Nephron (organoid): ENCODE measurements around the gene NUCB1.

Experiments used
- H3K27ac Mint-ChIP-seq, 3 experiments: 2 replicates each; pipeline ENCODE4 v1.8.0; 2020; ENCODE audit warnings: mixed read lengths in 3 of 3, mild to moderate bottlenecking in 2 of 3, moderate library complexity in 1 of 3
- H3K27me3 Mint-ChIP-seq: 2 replicates; pipeline ENCODE4 v1.8.0; 2021; ENCODE audit warnings: low read depth, mild to moderate bottlenecking, moderate library complexity, mixed read lengths
- H3K36me3 Mint-ChIP-seq: 2 replicates; pipeline ENCODE4 v1.8.0; 2020; ENCODE audit warnings: low read depth, mixed read lengths
- H3K4me1 Mint-ChIP-seq: 2 replicates; pipeline ENCODE4 v1.8.0; 2020; ENCODE audit warnings: mixed read lengths
- H3K4me3 Mint-ChIP-seq, 3 experiments: 2 replicates each; pipeline ENCODE4 v1.8.0; 2020; ENCODE audit warnings: mild to moderate bottlenecking in 3 of 3, mixed read lengths in 3 of 3, moderate library complexity in 2 of 3
- H3K9me3 Mint-ChIP-seq: 2 replicates; pipeline ENCODE4 v1.8.0; 2020; ENCODE audit warnings: mixed read lengths
- TF ChIP-seq, protein P1 (sequence below), 3 experiments: fragments of 200-600 bp; sonication (generic); IDR thresholded peaks; one replicate each; pipeline ENCODE4 v1.5.0; 2021; ENCODE audit warnings: antibody characterized with exemption in 3 of 3; ENCODE audit not compliant: unreplicated experiment in 3 of 3

The NUCB1 gene

DNA sequence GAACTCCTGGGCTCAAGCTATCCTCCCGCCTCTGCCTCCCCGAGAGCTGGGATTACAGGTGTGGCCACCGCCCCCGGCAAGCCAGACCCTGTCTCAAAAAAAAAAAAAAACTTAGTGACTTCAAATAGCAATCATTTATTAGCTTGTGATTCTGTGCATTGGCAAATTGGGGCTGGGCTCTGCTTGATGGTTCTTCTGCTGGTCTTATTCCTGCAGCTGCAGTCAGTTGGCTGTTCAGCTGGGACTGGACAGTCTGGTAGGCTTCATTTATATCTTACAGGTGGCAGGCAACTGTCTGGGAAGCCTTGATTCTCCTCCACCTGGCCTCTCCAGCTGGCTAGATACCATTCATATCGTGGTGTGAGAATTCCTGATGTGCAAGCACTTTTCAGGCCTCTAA lies 40.8 kb downstream of the NUCB1 start:
- Mint-ChIP-seq H3K4me3 (no peak overlapping the region), H3K27ac (no peak overlapping the region), H3K27me3 (peaks cover 6% of the 10 kb centered on the region), H3K9me3 (peaks cover 5% of the 10 kb centered on the region), H3K4me1 (no peaks in the 10 kb centered on the region), H3K36me3 (peaks cover 21% of the 10 kb centered on the region)
- TF ChIP-seq, protein P1, sequence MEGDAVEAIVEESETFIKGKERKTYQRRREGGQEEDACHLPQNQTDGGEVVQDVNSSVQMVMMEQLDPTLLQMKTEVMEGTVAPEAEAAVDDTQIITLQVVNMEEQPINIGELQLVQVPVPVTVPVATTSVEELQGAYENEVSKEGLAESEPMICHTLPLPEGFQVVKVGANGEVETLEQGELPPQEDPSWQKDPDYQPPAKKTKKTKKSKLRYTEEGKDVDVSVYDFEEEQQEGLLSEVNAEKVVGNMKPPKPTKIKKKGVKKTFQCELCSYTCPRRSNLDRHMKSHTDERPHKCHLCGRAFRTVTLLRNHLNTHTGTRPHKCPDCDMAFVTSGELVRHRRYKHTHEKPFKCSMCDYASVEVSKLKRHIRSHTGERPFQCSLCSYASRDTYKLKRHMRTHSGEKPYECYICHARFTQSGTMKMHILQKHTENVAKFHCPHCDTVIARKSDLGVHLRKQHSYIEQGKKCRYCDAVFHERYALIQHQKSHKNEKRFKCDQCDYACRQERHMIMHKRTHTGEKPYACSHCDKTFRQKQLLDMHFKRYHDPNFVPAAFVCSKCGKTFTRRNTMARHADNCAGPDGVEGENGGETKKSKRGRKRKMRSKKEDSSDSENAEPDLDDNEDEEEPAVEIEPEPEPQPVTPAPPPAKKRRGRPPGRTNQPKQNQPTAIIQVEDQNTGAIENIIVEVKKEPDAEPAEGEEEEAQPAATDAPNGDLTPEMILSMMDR (IDR thresholded peaks at IDR 0.05; ENCODE audit: unreplicated experiment in 3 of 3), result no peak

DNA sequence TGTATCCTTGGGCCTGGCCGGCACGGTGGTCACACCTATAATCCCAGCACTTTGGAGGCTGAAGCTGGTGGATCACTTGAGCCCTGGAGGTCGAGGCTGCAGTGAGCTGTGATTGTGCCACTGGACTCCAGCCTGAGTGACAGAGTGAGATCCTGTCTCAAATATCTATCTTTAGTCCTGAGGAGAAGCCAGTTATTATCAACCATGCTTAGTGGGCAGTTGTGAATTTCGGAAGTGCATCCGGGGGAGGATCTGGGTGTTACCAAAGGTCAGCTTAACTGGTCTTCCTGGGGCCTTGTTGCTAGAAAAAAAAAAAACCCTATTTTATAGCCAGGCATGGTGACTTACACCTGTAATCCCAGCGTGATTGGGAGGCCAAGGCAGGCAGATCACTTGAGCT lies 43.0 kb downstream of the NUCB1 start:
- Mint-ChIP-seq H3K36me3 (peaks cover 21% of the 10 kb centered on the region), H3K9me3 (peaks cover 3% of the 10 kb centered on the region), H3K27me3 (peaks cover 3% of the 10 kb centered on the region), H3K27ac (no peak overlapping the region), H3K4me1 (no peaks in the 10 kb centered on the region), H3K4me3 (no peak overlapping the region)
- TF ChIP-seq, protein P1 (IDR thresholded peaks at IDR 0.05; ENCODE audit: unreplicated experiment in 3 of 3), result no peak

DNA sequence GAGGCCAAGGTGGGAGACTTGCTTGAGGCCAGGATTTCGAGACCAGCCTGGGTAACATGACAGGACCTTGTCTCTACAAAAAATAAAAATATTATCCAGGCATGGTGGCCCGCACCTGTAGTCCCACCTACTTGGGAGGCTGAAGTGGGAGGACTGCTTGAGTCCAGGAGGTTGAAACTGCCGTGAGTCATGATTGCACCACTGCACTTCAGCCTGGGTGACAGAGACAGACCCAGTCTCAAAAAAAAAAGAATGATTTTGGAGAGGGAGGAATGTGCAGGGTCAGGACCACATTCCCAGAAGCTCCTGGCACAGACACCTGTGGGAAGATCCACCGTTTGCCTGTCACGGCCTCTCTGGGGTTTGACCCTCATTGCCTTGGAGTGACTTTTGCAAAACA lies 45.3 kb downstream of the NUCB1 start:
- Mint-ChIP-seq H3K4me1 (no peaks in the 10 kb centered on the region), H3K4me3 (no peak overlapping the region), H3K27ac (no peak overlapping the region), H3K27me3 (peaks cover 3% of the 10 kb centered on the region), H3K36me3 (peaks cover 10% of the 10 kb centered on the region), H3K9me3 (peaks cover 3% of the 10 kb centered on the region)
- TF ChIP-seq, protein P1 (IDR thresholded peaks at IDR 0.05; ENCODE audit: unreplicated experiment in 3 of 3), result no peak

- peaks cover 3% of the 10 kb centered on the region for H3K9me3 Mint-ChIP-seq
- H3K4me3 Mint-ChIP-seq, result no peak overlapping the region
- H3K27ac Mint-ChIP-seq, result no peak overlapping the region
- TF ChIP-seq, protein P1 (IDR thresholded peaks at IDR 0.05; ENCODE audit: unreplicated experiment in 3 of 3), result no peak
- peaks cover 3% of the 10 kb centered on the region for H3K27me3 Mint-ChIP-seq
- H3K4me1 Mint-ChIP-seq, result no peaks in the 10 kb centered on the region
- H3K36me3 Mint-ChIP-seq, result peaks cover 7% of the 10 kb centered on the region
Measured at GRCh38 chr19:48945817-48946216, 45.7 kb downstream of the NUCB1 start.

DNA sequence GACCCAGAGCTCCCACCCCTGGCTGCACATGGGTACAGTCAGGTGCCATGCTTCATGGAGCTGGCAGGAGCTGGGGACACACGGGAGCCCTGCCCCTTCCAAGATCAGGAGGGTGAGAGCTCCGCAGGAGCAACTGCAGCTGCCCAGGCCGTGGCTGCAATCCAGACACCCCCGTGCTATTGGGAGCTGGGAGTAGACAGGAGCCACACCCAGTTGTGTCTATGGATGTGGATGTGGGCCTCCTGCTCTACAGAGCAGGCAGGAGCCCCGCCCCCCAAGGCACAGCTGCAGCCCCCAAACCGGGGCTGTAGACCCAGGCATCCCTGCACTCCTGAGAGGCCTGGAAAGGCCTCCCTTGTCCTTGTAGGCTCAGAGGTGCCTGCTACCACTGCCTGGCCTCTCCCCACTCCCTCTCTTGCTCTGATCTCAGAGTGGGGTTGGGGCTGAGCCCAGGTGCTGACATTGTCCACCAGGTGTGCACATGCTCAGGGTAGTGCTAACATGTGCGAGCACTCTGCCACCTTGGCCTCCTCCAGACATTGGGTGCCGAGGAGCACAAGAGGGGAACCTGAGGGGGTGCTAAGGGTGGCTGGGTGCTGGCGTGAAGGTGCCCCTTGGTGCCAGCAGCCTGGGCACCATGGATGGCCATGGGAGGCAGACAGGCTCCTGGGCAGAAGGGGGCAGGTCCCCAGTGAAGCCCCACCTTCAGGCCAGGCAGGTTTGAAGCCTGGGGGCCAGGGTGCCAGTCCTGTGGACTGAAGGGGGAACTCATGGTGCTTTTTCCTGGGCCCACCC lies 46.5 kb downstream of the NUCB1 start:
- no peak overlapping the region for H3K27ac Mint-ChIP-seq
- TF ChIP-seq, protein P1 (IDR thresholded peaks at IDR 0.05; ENCODE audit: unreplicated experiment in 3 of 3), result no peak
- no peaks in the 10 kb centered on the region for H3K4me1 Mint-ChIP-seq
- H3K36me3 Mint-ChIP-seq, result no peaks in the 10 kb centered on the region
- no peaks in the 10 kb centered on the region for H3K9me3 Mint-ChIP-seq
- peaks cover 3% of the 10 kb centered on the region for H3K27me3 Mint-ChIP-seq
- H3K4me3 Mint-ChIP-seq, result no peak overlapping the region

DNA sequence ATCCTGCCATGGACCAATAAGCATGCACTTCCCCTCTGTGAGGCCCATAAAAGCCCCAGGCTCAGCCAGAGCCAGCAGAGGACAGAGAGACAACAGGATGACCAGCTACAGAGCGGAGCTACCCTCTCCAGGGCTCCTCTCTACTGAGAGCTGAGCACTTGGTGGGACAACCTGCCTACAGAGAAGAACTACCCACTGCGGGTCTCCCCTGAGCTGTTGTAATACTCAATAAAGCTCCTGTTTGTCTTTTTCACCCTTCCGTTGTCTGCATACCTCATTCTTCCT lies 47.1 kb downstream of the NUCB1 start:
- TF ChIP-seq, protein P1 (IDR thresholded peaks at IDR 0.05; ENCODE audit: unreplicated experiment in 3 of 3), result no peak
- H3K27ac Mint-ChIP-seq, result no peak overlapping the region
- peaks cover 3% of the 10 kb centered on the region for H3K27me3 Mint-ChIP-seq
- H3K4me1 Mint-ChIP-seq, result no peaks in the 10 kb centered on the region
- no peak overlapping the region for H3K4me3 Mint-ChIP-seq
- H3K36me3 Mint-ChIP-seq, result no peaks in the 10 kb centered on the region
- no peaks in the 10 kb centered on the region for H3K9me3 Mint-ChIP-seq
